Uterus (tissue), 2 donors: ENCODE results near the gene SNAI1.

Source experiments
- CTCF ChIP-seq, 4 experiments: fragments of 200-600 bp in 2 of 4; fragments of 450-650 bp in 2 of 4; sonication (generic) in 2 of 4; IDR thresholded peaks; one replicate each; pipeline ENCODE4 v1.5.1; 2016 to 2019; ENCODE audit warnings: antibody characterized with exemption in 4 of 4, mild to moderate bottlenecking in 2 of 4, moderate library complexity in 1 of 4
- POLR2A ChIP-seq, 2 donors: fragments of 450-650 bp; IDR thresholded peaks; one replicate each; pipeline ENCODE4 v1.6.1; 2016; ENCODE audit warnings: antibody characterized with exemption in 2 of 2, mild to moderate bottlenecking in 1 of 2, moderate library complexity in 1 of 2

- TF ChIP-seq CTCF (IDR thresholded peaks at IDR 0.05): no peak
- no peak for TF ChIP-seq POLR2A (IDR thresholded peaks at IDR 0.05)
Measured at GRCh38 chr20:50019466-50020256, 36.9 kb downstream of the SNAI1 start.
